ENCODE data around the gene PTPRU.
A peak's percentile ranks its signal among the peaks of the same experiment; 100 is the strongest.
"Not testable (repeated sequence)": the region's sequence is repeated elsewhere in the genome, so short reads cannot be mapped to it uniquely, and the experiment has no call there.

PTPRU gene

DNA sequence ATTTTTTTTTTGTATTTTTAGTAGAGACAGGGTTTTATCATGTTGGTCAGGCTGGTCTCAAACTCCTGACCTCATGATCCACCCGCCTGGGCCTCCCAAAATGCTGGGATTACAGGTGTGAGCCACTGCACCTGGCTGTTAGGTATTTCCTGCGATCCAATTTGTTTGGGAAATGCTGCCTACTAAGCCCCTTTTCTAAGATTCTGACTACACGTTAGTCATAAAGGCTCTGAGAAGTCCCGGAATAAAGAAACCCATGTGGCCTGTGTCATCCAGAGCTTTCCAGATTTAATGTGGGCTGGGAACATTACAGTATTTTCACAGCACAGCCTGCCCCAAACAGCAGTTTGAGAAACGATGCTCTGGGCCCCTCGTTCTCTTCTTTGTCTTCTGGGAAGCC lies 14.1 kb upstream of the PTPRU start:
- not testable (repeated sequence) for H3K4me3 ChIP-seq (ENCODE audit: low read depth, low read length); H3K27me3 ChIP-seq (ENCODE audit: control insufficient read depth, insufficient read depth, low read length); H3K27ac ChIP-seq (ENCODE audit: low read depth, low read length); H3K9ac ChIP-seq (ENCODE audit: low read depth, low read length); H3K9me3 ChIP-seq (ENCODE audit: control insufficient read depth, insufficient read depth, low read length); H3K4me1 ChIP-seq (ENCODE audit: control insufficient read depth, insufficient read depth, low read length)
- peaks cover 20% of the 10 kb centered on the region; the same call in 1 of the 2 replicates for H3K36me3 ChIP-seq (ENCODE audit: control insufficient read depth, insufficient read depth, low read length)

DNA sequence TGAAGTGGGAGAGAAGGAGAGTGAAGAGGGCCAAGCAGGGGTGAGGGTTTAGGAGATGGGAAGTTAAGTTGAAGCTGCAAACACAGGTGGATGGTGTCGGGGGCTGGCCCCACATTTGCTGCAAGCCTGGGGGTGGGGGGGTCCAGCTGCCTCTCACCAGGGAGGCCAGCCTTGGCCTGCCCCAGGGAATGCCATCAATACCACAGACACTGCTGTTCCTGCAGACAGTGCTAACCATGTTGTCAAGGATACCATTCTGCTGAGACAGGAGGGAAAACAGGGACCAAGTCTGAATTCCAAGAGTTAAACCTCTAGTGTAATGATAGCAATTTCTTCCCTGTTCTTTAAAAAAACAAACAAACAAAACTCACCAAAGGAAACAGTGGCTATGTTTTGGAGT lies 13.6 kb upstream of the PTPRU start:
- no peak overlapping the region for H3K9ac ChIP-seq (ENCODE audit: low read depth, low read length)
- no peak overlapping the region for H3K4me3 ChIP-seq (ENCODE audit: low read depth, low read length)
- no peaks in the 10 kb centered on the region for H3K27me3 ChIP-seq (ENCODE audit: control insufficient read depth, insufficient read depth, low read length)
- no peaks in the 10 kb centered on the region for H3K9me3 ChIP-seq (ENCODE audit: control insufficient read depth, insufficient read depth, low read length)
- H3K36me3 ChIP-seq (ENCODE audit: control insufficient read depth, insufficient read depth, low read length), result peaks cover 17% of the 10 kb centered on the region; the same call in 1 of the 2 replicates
- peaks cover 9% of the 10 kb centered on the region; the same call in 1 of the 2 replicates for H3K4me1 ChIP-seq (ENCODE audit: control insufficient read depth, insufficient read depth, low read length)
- H3K27ac ChIP-seq (ENCODE audit: low read depth, low read length), result no peak overlapping the region

DNA sequence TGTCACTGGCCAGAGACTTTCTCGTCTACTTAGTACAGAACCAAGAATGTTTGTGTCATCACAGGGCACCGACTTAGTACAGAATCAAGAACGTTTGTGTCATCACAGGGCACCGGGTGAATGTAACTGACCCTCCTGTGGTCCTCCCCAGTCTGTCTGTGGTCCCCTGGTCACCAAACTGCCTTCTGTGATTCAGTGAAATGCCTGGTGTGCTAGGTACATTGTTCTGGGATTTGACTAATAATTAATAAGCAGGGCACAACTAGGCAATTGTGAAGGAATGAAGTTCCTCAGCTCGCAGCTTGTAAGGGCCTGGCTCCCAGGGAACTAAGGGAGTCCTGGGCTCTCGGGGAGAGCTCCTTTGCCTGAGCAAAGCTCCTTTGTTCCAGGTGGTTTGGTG lies 12.8 kb upstream of the PTPRU start:
- Histone ChIP-seq H3K4me1 (ENCODE audit: control insufficient read depth, insufficient read depth, low read length) (peaks cover 11% of the 10 kb centered on the region; the same call in 1 of the 2 replicates), H3K27ac (ENCODE audit: low read depth, low read length) (no peak overlapping the region), H3K4me3 (ENCODE audit: low read depth, low read length) (no peak overlapping the region), H3K9me3 (ENCODE audit: control insufficient read depth, insufficient read depth, low read length) (no peaks in the 10 kb centered on the region), H3K36me3 (ENCODE audit: control insufficient read depth, insufficient read depth, low read length) (peaks cover 17% of the 10 kb centered on the region; the same call in 1 of the 2 replicates), H3K9ac (ENCODE audit: low read depth, low read length) (no peak overlapping the region), H3K27me3 (ENCODE audit: control insufficient read depth, insufficient read depth, low read length) (no peaks in the 10 kb centered on the region)

DNA sequence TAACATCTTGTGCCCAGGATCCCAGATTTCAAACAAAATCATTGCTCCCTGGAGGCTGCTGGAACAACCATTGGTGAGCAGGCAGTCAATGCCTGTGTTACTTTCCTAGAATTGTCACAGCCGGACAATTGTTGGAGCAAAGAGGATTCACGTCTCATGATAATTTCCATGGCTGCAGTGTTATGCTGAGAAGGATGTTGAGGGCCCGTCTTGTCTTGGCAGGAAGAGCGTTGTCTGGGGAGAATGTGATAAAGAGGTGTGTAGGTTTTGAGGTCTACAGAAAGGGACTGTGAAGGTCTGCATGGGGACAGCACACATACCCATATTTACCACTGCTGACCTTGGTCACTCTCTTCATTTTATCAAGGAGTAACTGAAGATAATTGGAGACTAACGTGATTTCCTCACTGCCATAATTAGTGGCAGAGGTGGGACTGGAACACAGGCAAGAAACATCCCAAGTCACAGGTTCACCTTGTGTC lies 11.9 kb upstream of the PTPRU start:
- Histone ChIP-seq H3K4me1 (ENCODE audit: control insufficient read depth, insufficient read depth, low read length) (peaks cover 11% of the 10 kb centered on the region; the same call in 1 of the 2 replicates), H3K9ac (ENCODE audit: low read depth, low read length) (no peak overlapping the region), H3K27me3 (ENCODE audit: control insufficient read depth, insufficient read depth, low read length) (no peaks in the 10 kb centered on the region), H3K27ac (ENCODE audit: low read depth, low read length) (no peak overlapping the region), H3K4me3 (ENCODE audit: low read depth, low read length) (no peak overlapping the region), H3K9me3 (ENCODE audit: control insufficient read depth, insufficient read depth, low read length) (no peaks in the 10 kb centered on the region), H3K36me3 (ENCODE audit: control insufficient read depth, insufficient read depth, low read length) (peaks cover 16% of the 10 kb centered on the region; the same call in 1 of the 2 replicates)

DNA sequence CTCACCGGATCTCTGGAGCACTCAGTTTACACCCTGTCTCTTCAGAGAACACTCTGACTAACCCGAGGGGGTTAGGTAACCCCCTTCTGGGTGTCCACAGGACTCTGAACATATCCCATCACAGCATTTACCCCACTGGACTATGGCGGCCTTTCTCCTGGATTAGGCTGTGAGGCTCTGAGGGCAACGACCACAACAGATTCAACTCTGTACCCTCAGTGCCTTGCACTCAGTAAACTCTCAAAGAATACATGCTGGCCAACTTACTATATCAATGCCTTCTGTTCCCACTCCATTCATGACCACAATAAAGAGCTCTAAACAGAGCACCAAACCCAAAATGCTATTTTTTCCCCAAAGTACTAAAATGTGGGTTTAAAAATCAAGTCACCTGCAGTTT lies 11.0 kb upstream of the PTPRU start:
- peaks cover 17% of the 10 kb centered on the region for H3K4me1 ChIP-seq (ENCODE audit: control insufficient read depth, insufficient read depth, low read length)
- no peak overlapping the region for H3K27ac ChIP-seq (ENCODE audit: low read depth, low read length)
- peaks cover 10% of the 10 kb centered on the region; the same call in 1 of the 2 replicates for H3K36me3 ChIP-seq (ENCODE audit: control insufficient read depth, insufficient read depth, low read length)
- no peaks in the 10 kb centered on the region for H3K27me3 ChIP-seq (ENCODE audit: control insufficient read depth, insufficient read depth, low read length)
- no peak overlapping the region for H3K9ac ChIP-seq (ENCODE audit: low read depth, low read length)
- H3K9me3 ChIP-seq (ENCODE audit: control insufficient read depth, insufficient read depth, low read length), result no peaks in the 10 kb centered on the region
- no peak overlapping the region for H3K4me3 ChIP-seq (ENCODE audit: low read depth, low read length)

DNA sequence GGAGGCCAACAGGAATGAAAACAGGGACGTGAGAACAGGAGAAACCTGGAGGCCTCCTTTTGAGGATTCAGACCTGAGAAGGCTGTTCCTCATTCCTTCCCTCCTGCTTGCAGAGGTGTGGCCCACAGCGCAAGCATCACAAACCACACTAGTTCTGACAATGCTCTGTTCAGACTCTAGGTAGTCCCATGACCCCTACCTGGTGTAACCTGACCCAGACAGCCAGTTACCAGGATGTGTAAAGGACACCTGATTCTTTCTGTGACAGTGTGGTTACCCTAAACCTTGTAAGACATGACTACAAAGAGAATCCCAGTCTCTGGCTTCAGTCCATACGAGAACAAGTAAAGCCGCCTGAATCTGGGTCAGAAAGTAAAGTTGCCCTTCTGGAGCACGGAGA lies 8.8 kb upstream of the PTPRU start:
- H3K4me1 ChIP-seq (ENCODE audit: control insufficient read depth, insufficient read depth, low read length), result peaks cover 10% of the 10 kb centered on the region; the same call in 1 of the 2 replicates
- H3K27me3 ChIP-seq (ENCODE audit: control insufficient read depth, insufficient read depth, low read length), result no peaks in the 10 kb centered on the region
- H3K4me3 ChIP-seq (ENCODE audit: low read depth, low read length), result no peak overlapping the region
- H3K9me3 ChIP-seq (ENCODE audit: control insufficient read depth, insufficient read depth, low read length), result no peaks in the 10 kb centered on the region
- H3K36me3 ChIP-seq (ENCODE audit: control insufficient read depth, insufficient read depth, low read length), result peaks cover 5% of the 10 kb centered on the region; the same call in 1 of the 2 replicates
- H3K27ac ChIP-seq (ENCODE audit: low read depth, low read length), result no peak overlapping the region
- no peak overlapping the region for H3K9ac ChIP-seq (ENCODE audit: low read depth, low read length)

DNA sequence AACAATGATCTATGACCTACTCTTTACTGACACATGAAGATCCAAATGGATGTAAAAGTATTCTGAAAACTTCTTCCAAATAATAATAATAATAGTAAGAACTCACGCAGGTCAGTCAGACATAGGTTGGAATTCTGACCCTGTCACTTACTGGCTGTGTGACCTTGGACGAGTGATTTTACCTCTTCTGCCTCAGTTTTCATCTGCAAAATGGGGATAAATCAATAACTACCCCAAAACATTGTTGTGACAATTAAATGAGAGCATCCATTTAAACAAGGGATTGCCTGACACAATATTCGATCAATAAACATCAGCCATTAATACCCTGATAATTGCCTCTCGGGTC lies 6.1 kb upstream of the PTPRU start:
- Histone ChIP-seq H3K4me3 (ENCODE audit: low read depth, low read length) (peak overlapping the region; percentile 75), H3K27ac (ENCODE audit: low read depth, low read length) (peak overlapping the region; percentile 80), H3K27me3 (ENCODE audit: control insufficient read depth, insufficient read depth, low read length) (no peaks in the 10 kb centered on the region), H3K9me3 (ENCODE audit: control insufficient read depth, insufficient read depth, low read length) (no peaks in the 10 kb centered on the region), H3K4me1 (ENCODE audit: control insufficient read depth, insufficient read depth, low read length) (peaks cover 10% of the 10 kb centered on the region; the same call in 1 of the 2 replicates), H3K36me3 (ENCODE audit: control insufficient read depth, insufficient read depth, low read length) (no peaks in the 10 kb centered on the region), H3K9ac (ENCODE audit: low read depth, low read length) (peak overlapping the region; percentile 71)

DNA sequence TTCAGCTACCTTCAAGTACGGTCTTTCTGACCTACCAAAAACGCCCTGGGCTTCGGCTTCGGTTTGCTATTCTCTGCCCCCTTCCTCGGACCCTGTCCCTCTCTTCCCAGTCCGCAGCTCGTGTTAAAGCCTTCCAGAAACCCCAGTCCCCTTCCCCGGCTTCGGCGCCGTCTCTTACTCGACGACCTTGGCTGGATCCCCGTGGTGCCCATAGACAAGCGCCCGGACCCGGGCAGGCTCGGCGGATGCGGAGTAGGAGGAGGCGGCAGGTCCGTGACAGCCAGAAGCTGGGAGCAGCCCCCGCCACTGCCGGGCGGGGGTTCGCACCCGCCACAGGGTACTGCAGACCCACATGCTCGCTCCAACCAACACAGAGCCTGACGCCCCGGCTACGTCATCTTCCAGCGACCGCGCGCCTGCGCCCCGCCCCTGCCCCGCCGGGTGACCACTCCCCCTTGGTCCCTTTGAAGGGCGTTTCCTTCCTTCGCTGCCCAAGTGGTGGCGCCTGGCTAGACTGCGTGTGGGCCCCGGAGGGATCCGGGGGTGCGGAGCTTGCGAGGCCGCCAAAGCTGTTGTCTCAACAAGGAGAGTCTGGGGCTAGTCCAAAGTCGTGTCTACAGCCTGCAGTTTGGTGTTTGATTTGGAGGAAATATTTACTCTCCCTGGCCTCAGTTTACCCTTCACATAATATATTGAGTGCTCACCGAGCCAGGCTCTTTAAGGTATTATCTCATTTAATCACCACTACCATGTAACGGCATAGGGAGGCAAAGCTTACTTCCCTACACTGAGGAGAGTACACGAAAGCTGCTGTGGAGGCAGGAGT lies 5.6 kb upstream of the PTPRU start, which contains the start of gene MECR:
MECR (minus strand) TSS at position 382 of the 826 bp plus-strand sequence; CDS start at position 354, 28 bp downstream.
- H3K27ac ChIP-seq (ENCODE audit: low read depth, low read length), result peak within 1 kb of the TSS; percentile 80
- H3K9ac ChIP-seq (ENCODE audit: low read depth, low read length), result peak within 1 kb of the TSS; percentile 71
- H3K4me3 ChIP-seq (ENCODE audit: low read depth, low read length), result peak within 1 kb of the TSS; percentile 75
- no peaks in the 10 kb centered on the region for H3K9me3 ChIP-seq (ENCODE audit: control insufficient read depth, insufficient read depth, low read length)
- H3K36me3 ChIP-seq (ENCODE audit: control insufficient read depth, insufficient read depth, low read length), result no peaks in the 10 kb centered on the region
- peaks cover 10% of the 10 kb centered on the region; the same call in 1 of the 2 replicates for H3K4me1 ChIP-seq (ENCODE audit: control insufficient read depth, insufficient read depth, low read length)
- peaks cover 4% of the 10 kb centered on the region for H3K27me3 ChIP-seq (ENCODE audit: control insufficient read depth, insufficient read depth, low read length)

DNA sequence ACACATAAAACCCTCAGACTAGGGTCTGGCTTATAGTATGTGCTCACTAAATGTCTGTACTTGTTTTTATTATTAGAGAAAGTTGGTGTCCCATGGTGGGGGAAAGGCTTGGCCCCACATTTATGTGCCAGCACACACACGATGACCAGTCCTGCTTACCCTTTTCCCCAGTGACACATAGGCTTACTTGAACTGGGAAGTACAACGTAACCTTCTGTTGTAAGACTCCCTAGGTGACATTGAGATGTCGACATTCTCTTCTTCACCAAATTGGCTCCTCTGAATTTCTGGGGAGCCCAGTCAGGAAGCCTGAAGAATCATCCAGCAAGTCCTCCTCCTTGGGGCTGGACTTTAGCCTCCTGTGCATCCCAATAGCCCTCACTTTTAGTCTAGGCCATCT lies 3.9 kb upstream of the PTPRU start:
- Histone ChIP-seq H3K9ac (ENCODE audit: low read depth, low read length) (no peak overlapping the region), H3K27ac (ENCODE audit: low read depth, low read length) (no peak overlapping the region), H3K36me3 (ENCODE audit: control insufficient read depth, insufficient read depth, low read length) (no peaks in the 10 kb centered on the region), H3K4me3 (ENCODE audit: low read depth, low read length) (no peak overlapping the region), H3K9me3 (ENCODE audit: control insufficient read depth, insufficient read depth, low read length) (no peaks in the 10 kb centered on the region), H3K4me1 (ENCODE audit: control insufficient read depth, insufficient read depth, low read length) (peaks cover 10% of the 10 kb centered on the region; the same call in 1 of the 2 replicates), H3K27me3 (ENCODE audit: control insufficient read depth, insufficient read depth, low read length) (peaks cover 16% of the 10 kb centered on the region)

DNA sequence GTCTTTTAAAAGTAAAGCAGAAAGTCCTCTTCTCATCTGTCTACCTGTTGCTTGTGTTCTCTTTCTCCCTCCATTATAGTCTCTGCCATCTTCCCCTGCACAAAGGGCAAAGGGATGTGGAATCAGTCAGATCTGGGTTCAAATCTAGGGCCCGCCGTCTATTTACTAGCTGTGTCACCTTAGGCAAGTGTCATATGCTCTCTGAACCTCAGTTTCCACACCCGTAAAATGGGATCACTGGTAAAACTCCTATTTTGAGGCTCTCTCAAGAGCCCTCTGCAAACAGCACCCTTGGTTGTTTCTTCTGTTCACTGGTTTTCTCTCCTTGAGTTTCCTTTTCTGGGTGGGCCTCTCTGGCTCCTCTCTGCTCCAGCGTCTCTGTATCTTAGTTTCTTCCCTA lies 2.6 kb upstream of the PTPRU start:
- H3K27ac ChIP-seq (ENCODE audit: low read depth, low read length), result no peak overlapping the region
- peaks cover 27% of the 10 kb centered on the region for H3K27me3 ChIP-seq (ENCODE audit: control insufficient read depth, insufficient read depth, low read length)
- no peak overlapping the region for H3K9ac ChIP-seq (ENCODE audit: low read depth, low read length)

DNA sequence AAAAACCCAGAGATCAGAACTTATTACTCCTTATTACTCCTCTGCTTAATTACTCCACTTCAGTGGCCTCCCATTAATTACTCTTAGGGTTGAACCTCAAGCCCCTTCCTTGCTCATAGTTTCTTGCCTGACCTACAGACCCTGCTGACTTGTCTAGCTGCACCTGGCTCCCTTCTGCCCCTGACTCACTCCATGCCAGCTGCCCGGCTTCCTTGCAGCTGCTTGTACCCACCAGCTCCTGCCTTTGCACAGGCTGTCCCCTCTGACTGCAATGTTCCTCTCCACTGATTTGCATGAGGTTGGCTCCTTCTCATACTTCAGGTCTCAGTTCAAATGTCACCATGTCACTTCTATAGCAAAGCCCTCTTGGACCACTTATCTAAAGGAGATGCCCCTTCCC lies 1.9 kb upstream of the PTPRU start:
- H3K27me3 ChIP-seq (ENCODE audit: control insufficient read depth, insufficient read depth, low read length), result peaks cover 35% of the 10 kb centered on the region
- H3K9ac ChIP-seq (ENCODE audit: low read depth, low read length), result no peak overlapping the region
- peaks cover 17% of the 10 kb centered on the region for H3K4me1 ChIP-seq (ENCODE audit: control insufficient read depth, insufficient read depth, low read length)
- no peak overlapping the region for H3K27ac ChIP-seq (ENCODE audit: low read depth, low read length)
- no peaks in the 10 kb centered on the region for H3K36me3 ChIP-seq (ENCODE audit: control insufficient read depth, insufficient read depth, low read length)
- no peak overlapping the region for H3K4me3 ChIP-seq (ENCODE audit: low read depth, low read length)
- no peaks in the 10 kb centered on the region for H3K9me3 ChIP-seq (ENCODE audit: control insufficient read depth, insufficient read depth, low read length)

More for the DNA sequence above, 2.6 kb upstream of the PTPRU start:
- no peak overlapping the region for H3K4me3 ChIP-seq (ENCODE audit: low read depth, low read length)
- H3K9me3 ChIP-seq (ENCODE audit: control insufficient read depth, insufficient read depth, low read length), result no peaks in the 10 kb centered on the region
- H3K4me1 ChIP-seq (ENCODE audit: control insufficient read depth, insufficient read depth, low read length), result peaks cover 10% of the 10 kb centered on the region
- H3K36me3 ChIP-seq (ENCODE audit: control insufficient read depth, insufficient read depth, low read length), result no peaks in the 10 kb centered on the region
